DMS 273 treated with DMSO at 0.1 percent for 48 hours (cell line): Measurements from ENCODE around the gene SIAH2.

ENCODE experiments used
- DNase-seq: peaks from one replicate; lab custom pipeline; 2025; lab: John Stamatoyannopoulos, UW

Gene SIAH2

GRCh38 chr3:150773616-150774192, 10.7 kb upstream of the SIAH2 start:
- no peak for DNase-seq

GRCh38 chr3:150771600-150771999, 8.6 kb upstream of the SIAH2 start:
- DNase-seq = no peak

GRCh38 chr3:150770681-150771080, 7.7 kb upstream of the SIAH2 start:
- DNase-seq = no peak

GRCh38 chr3:150766742-150767141, 3.8 kb upstream of the SIAH2 start:
- DNase-seq = no peak

GRCh38 chr3:150765949-150766720, 3.2 kb upstream of the SIAH2 start:
- no peak for DNase-seq

- no peak for DNase-seq
Observed at GRCh38 chr3:150764967-150765366, 2.0 kb upstream of the SIAH2 start.

- no peak for DNase-seq
Observed at GRCh38 chr3:150764566-150764965, 1.6 kb upstream of the SIAH2 start.

GRCh38 chr3:150763841-150764483, 993 bp upstream of the SIAH2 start:
- peak; percentile 63 for DNase-seq

GRCh38 chr3:150762662-150763121, 277 bp downstream of the SIAH2 start:
- no peak for DNase-seq

GRCh38 chr3:150761831-150762661, 923 bp downstream of the SIAH2 start:
- peak; percentile 50 for DNase-seq

GRCh38 chr3:150760431-150761200, 2.4 kb downstream of the SIAH2 start:
- no peak for DNase-seq

GRCh38 chr3:150759947-150760346, 3.0 kb downstream of the SIAH2 start:
- no peak for DNase-seq

GRCh38 chr3:150759319-150759718, 3.6 kb downstream of the SIAH2 start:
- DNase-seq = no peak

GRCh38 chr3:150757768-150758167, 5.2 kb downstream of the SIAH2 start:
- DNase-seq = no peak

- no peak for DNase-seq
Observed at GRCh38 chr3:150757364-150757763, 5.6 kb downstream of the SIAH2 start.

GRCh38 chr3:150756491-150757059, 6.4 kb downstream of the SIAH2 start:
- DNase-seq = no peak

- no peak for DNase-seq
Observed at GRCh38 chr3:150755902-150756301, 7.1 kb downstream of the SIAH2 start.

- no peak for DNase-seq
Observed at GRCh38 chr3:150754896-150755295, 8.1 kb downstream of the SIAH2 start.

GRCh38 chr3:150751781-150752263, 11.1 kb downstream of the SIAH2 start:
- no peak for DNase-seq

- DNase-seq = no peak
Observed at GRCh38 chr3:150749255-150749654, 13.7 kb downstream of the SIAH2 start.

- DNase-seq = no peak
Observed at GRCh38 chr3:150748684-150749047, 14.3 kb downstream of the SIAH2 start.
